ENCODE data around the gene PSMD9. TPM values are rescaled to one million over a fixed set of nuclear protein-coding genes. Genes with fewer than 3 reads are reported as not detected.

Gene PSMD9
- total RNA-seq, 4 donors from 2014 or later, result 31.1 to 92.7 (median 61.1) TPM

- no peak for TF ChIP-seq CTCF (IDR thresholded peaks at IDR 0.05; ENCODE audit: low read depth)
These were observed 67.0 kb downstream of the PSMD9 start for GRCh38 chr12:121955258-121956237.

- no peak for TF ChIP-seq CTCF (IDR thresholded peaks at IDR 0.05; ENCODE audit: low read depth)
These were observed 69.4 kb downstream of the PSMD9 start for GRCh38 chr12:121957861-121958515.

- no peak for TF ChIP-seq CTCF (IDR thresholded peaks at IDR 0.05; ENCODE audit: low read depth)
These were observed 70.1 kb downstream of the PSMD9 start for GRCh38 chr12:121958541-121959240.

- no peak for TF ChIP-seq CTCF (IDR thresholded peaks at IDR 0.05; ENCODE audit: low read depth)
These were observed 72.0 kb downstream of the PSMD9 start for GRCh38 chr12:121960541-121960940.

- no peak for TF ChIP-seq CTCF (IDR thresholded peaks at IDR 0.05; ENCODE audit: low read depth)
These were observed 72.7 kb downstream of the PSMD9 start for GRCh38 chr12:121961195-121961879.

GRCh38 chr12:121963341-121964018 lies 74.9 kb downstream of the PSMD9 start:
- TF ChIP-seq CTCF (IDR thresholded peaks at IDR 0.05; ENCODE audit: low read depth), result no peak
